HG03342 (cell line): ENCODE measurements around the gene KCNIP2.
"Not testable (repeated sequence)": the region's sequence is repeated elsewhere in the genome, so short reads cannot be mapped to it uniquely, and the experiment has no call there.

Experiments
- ATAC-seq: cut with Tn5 transposase; IDR thresholded peaks from one replicate; pipeline ENCODE4 v1.9.1; 2021; ENCODE audit warnings: mild to moderate bottlenecking, moderate library complexity; ENCODE audit not compliant: unreplicated experiment

The KCNIP2 gene

DNA sequence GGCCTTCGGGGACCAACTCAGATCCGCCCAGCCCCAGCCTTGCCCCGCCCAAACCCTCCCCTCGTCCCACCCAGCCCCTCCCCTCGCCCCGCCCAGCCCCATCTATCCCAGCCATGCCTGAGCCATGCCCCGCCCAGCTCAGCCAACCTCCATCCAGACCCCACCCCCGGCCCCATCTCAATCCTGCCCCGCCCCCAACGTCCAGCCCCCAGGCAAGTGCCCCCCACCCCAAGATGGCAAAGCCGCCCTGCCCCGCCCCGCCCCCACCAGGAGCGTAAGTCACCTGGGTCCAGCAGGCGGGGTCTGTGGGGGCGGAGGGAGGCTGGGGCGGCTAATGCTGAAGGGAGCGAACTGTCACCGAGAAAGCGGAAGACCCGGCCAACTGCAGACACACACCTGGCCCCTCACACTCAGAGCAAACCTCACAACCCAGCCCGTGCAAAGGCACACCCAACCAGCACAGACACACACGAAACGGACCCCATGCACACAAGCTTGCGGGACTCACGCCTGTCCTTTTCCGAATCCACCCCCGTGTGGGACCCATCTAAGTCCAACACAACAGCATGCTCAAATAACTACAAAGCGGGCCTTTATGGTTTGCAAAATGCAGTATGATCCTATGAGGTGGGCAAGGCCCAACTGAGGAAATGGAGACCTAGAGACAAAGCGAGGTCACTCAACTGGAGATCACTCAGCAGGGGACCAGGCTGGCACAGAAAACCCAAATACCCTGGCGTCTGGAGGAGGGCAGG is 13.9 kb downstream of the KCNIP2 start:
- peak; percentile 26 for ATAC-seq

DNA sequence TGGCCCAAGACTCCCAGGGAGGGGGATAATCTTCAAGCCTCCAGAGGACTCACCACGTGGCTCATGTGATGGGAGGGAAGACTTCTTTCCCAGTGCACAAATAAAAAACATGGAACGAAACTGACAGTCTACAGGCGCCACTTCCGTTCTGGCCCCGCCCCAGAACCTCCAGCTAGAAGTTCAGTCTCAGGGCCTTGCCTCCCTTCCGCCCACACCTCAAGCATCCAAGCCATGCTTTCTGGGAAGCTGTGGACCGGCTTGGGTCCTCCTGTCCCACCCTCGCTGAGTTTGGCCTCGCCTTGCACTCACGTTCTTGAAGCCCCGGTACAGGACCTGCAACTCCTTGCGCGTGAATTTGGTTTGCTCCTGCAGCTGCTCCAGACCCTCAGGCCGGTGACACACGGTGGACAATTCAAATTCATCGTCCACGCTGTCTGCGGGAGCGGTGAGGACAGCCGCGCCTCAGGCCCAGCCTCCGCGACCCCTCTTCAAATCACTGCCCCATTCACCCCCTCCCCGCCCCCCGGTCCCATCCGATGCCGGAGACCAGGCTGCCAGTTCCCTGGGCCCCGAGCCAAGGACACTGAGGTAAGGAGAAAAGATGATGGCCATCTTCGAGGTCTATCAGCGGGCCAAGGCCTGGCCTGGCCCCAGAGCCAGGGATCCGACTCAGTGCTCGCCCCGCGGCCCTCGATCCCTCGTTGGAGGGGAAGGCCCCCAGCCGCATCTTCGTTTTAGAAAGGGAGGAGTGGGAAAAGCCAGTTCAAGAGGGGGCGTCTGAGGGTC is 14.6 kb downstream of the KCNIP2 start:
- no peak for ATAC-seq

DNA sequence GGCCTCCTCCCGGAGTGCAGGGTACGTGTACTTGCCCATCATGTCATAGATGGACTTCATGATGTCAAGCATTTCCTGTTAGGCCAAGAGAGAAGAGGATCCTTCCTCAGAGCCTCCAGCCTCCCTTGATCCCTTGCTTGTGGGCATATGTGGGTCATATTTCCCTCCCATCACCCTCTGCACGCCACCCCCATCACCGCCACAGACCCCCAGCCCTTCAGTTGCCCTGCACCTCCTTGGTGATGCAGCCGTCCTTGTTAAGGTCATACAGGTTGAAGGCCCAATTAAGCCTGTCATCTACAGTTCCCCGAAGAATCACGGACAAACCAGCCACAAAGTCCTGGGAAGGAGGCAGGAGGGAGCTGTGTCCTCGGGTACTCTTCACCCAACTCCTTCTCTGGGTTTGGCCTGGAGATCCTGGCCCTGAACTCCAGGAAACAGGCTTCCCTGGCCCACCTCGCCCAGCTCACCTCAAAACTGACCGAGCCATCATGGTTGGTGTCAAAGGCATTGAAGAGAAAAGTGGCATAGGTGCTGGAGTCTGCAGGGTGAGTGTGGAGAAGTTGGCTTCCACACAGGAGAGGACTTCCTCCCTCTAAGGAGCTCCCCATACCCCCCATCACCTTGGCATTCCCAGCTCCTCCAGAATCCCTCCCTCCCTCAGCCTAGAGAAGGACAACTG is 15.5 kb downstream of the KCNIP2 start:
- no peak for ATAC-seq

DNA sequence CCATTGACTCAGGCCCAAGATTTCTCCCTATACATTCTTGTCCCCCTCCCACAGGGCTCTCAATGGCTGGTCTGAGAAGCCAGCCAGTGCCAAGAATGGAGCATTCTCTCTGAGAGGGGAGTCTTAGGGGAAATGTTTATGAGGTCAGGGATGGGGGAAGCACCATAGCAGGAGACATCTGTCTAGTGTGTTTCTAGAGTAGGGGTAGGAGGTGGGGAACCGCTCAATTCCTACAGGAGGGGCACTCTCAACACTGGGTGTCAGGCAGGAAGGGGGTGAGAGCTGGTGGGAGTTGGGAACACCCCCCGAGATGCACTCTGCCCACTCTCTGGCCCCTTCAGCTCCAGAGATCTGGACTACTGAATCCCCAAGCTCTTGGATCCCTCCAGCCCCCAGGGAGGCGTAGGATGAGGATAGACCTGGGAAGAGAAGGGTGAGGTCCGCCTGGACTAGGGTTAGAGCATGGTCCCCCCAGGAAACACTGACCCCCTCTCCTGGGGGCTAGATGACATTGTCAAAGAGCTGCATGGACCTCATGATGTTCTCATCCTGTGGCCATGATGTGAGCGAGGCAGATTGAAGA is 16.7 kb downstream of the KCNIP2 start:
- ATAC-seq: no peak

DNA sequence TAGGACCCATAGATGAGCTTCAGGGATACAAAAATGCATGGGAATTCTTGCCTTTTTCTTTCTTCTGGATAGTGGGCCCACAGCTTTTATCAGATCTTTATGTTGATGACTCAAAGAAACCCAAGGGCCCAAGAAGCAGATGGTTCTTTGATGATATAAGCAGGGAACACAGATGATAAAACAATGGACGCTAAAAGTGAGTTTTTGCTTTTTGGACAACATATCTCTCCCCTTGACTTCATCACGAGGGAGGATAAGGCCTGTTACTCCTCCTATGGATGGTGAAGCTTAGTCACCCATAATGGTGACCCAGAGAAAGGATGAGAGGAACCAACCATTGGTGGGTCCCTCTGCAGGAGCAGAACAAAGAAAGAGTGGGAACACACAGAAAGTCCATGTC is 18.9 kb downstream of the KCNIP2 start:
- no peak for ATAC-seq

DNA sequence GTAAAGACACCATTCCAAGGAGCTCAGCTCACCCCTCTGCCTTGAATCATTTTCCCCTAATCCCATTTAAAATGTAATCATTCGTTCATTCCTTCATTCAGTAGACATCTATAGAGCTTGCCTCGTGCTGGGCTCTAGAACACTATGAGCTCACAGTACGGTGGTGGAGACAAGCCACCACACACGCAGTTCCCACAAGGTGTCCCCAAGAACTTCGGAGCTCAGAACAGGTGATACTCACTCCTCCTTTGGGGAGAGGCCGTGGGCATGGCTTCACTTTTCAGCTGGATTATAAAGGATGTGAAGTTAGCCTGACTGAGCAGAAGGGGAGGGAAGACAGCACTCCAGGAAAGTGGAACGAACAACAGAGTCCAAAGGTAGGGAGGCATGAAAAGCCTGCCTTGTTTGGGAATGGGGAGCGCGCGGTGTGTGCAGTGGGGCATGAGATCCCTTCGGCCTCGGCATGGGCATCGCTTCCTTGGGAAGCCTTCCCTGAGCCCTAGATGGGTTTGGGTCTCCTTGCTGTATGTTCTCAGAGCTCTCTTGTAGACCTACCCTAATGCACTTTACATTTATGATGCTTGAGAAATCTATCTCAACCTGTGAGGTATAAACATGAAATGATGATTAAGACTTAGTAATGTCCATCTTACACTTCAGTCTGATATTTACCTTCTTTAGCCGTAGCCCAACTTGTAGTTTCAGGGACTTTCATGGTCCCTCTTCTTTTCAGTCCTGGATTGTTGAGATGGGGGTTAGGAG is 24.5 kb downstream of the KCNIP2 start:
- peak; percentile 13 for ATAC-seq

DNA sequence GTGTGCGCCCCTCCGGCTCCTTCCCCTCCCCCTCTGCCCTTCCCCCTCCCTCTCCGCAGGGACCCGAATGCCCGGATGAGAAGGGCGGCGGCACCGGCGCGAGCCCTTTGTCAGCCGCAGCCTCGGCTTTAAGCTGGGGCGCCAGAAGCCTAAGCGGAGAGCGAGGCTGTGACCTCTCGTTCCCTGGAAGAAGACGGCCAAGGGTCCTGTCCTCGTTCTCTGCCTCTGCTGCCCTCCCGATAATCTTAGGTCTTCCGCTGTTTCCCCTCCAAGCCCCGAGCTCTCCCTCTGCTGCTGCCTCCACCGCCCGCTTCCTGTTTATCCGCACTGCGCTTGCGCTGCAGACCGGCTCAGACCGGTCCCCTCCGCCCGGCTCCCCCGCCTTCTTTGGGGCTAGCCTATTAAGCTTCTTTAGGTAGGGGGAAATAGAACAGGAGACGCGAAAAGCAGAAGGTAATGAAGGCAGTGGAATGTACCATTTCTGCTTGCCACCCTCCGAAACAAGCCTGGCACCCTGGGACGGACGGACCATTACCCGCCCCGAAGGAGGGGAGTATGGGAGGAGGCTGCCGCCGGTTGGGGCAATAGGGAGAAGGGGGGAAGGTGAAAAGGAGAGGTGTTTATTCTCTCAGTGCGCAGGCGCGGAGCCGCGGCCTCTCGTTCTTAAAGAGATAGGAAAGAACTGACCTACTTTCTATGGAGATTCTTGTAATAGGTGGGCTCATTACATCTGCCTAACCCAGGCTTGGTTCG is 25.3 kb downstream of the KCNIP2 start, which contains the start of gene OGA:
OGA (minus strand) TSS at position 326 of the 753 bp plus-strand sequence. CDS start 422 bp downstream, outside the sequence.
- peak; percentile 81 for ATAC-seq

DNA sequence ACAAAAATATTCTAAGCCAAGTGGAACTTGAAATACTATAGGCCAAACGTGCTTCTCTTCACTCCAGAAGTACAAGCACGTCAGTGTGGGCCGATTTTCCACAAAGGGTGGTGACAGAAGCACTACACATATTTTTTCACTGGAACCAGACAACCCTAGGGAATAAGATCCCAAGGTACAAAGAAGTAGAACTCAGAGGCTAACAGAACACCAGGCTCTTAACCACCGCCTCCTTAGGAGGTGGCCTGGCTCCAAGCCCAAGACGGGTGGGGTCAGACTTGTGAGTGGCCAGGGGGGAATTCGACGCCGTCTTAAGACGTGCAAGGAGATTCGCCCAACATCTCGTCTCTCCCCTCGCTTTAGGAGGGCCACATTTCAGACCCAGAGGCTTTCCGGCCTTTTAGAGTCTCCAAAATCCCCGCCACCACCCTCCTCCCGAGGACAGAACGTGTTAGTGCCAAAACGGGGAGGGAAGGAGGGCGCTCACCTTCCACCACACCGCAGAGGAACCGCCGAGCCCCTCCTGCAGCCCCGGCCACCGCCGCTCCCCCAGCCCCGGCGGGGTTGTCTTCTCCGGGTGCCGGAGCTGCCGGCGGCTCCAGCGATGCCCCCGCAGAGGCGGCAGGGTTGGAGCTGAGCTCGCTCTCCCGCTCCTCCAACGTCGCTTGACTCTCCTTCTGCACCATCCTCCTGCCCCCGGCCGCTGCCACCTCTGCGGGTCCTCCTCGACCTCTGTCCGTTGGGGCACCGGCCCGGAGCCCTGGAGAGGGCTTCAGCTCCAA is 26.1 kb downstream of the KCNIP2 start:
- peak; percentile 16 for ATAC-seq

DNA sequence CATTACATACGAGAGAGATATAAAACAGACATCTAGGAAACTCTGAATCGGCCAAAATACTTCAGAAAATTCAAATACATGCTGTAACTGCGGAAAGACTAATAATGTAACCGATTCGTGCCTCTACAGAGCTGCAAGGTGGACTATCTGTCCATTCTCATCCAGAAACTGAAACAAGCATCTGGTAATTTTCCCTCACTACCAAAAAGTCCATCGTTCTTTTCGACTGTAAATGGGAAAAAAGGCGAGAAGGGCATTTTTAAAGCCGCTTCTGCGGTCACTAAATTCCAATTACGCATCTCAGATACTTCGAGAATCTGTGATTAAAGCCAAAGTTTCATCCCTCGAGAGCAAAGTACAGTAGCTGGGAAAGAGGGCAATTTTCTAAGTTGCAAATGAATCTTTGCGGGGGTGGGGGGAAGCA is 26.7 kb downstream of the KCNIP2 start:
- no peak for ATAC-seq

DNA sequence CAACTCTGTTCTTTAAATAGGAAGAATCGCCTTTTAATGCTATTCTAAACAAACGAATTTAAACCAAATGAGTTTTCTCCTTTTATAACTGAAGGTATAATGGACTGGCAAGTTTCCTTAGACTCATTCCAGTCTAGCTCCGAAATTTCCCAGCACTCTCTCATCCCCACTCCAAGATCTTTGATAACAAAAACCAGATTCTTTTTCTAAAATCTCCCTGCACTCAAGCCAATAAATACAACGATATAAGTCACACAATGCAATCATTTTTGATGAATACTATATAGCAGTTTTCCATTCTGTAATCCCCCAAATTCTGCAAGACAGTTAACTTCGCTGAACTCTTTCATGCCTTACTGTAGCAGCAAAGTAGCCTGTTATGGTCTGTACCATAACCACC is 27.2 kb downstream of the KCNIP2 start:
- ATAC-seq: no peak

DNA sequence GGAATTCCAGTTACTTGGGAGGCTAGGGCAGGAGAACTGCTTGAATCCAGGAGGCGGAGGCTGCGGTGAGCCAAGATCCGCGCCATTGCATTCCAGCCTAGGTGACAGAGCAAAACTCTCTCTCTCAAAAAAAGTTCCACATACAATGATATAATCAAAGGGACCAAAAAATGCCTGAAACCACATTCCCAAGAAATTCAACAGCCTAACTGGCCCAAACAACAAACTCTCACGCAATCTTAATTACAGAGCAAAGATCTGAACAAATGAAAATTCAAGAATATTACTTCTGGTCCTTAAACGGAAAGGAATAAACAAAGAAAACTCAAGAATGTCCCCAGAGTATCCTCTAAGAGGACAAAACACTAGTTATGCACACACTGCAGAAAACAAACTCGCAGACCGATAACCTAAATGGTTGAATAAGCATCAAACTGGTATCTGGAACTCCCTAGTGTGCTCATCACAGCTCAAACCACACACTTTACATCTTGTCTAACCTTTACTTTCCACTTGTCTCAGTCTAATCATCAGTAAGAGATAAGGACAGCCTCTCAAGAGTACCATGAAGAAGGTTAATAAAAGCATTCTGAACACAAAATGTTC is 29.0 kb downstream of the KCNIP2 start:
- no peak for ATAC-seq

DNA sequence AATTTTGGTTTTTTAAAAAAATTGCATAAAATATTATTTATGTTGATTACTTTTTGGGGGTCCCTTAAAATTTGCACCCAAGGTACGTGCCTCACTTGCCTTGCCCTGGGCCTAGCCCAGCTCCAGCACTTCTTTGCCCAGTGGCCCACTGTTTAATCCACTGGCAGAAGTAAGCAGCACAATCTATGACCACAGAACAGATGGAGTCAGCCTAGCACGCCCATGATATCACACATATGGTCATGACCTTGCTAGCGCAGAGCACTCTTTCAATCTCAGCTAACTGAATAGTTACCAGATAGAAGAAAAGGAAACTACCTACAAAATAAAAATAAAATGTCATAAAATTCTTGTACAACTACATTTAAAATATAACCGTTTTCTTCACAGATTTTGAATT is 31.0 kb downstream of the KCNIP2 start:
- no peak for ATAC-seq

DNA sequence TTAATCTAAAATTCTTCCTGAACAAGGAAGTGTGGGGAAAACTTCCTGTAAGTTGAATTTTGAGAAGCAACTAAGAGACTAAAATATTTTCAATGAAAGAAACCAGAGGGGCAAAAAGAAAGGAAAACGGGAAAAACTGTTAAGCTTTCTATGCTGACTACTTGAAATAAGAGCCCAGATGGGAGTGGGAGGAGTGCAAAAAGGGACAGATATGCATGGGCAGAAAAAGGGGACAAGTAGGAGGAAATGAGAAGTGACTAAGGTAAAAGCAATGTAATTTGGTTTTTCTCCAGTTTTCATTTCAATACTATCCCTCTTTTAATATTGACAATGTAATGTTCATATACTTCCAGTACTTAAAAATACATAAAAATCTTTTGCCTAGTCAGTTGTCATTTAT is 36.4 kb downstream of the KCNIP2 start:
- ATAC-seq: no peak

DNA sequence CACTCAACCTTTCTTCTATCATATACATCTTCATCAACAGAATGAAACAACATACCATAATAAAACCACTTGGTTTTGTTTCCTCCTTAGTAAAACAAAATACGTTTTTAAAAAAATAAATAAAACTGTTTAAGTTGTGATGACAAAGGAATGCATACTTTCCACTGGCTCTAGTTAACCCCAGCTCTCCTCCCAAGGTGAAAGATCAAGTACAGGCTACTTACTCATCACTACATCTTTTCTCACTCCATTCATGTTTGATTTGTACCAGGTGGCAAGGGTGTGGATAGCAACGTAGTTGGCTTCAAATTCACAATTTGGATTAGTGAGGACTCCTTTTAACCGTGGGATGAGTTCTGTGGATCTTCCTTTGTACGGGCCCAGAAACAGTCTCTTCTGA is 40.1 kb downstream of the KCNIP2 start:
- ATAC-seq: no peak

DNA sequence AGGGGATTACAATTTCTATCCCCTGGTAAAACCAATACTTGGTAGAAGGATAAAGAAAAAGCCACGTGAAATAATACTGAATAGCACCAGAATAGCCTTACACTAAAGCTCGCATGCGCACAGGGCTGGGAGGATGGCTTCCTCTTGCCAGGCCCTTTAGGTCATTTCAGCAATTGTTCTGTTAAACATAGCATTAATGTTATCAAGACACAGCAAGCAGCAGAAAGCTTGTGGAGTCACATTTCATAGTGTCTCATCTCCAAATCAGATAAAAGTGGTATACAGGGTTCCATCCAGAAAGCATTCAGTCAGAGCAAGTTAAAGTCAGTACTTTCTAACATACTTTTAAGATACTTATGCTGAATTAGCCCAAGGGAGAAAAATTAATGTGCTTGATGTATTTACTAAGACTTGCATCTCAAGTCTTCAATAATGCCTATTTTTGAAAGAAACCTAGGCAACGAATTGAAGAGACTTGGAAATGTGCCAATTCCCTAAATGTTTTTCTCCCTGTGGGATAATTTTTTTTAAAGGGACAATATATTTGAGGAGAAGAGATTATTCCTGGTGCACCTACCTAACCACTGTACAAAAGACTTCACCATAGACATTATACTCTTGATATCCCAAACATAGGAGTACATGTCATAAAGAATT is 46.1 kb downstream of the KCNIP2 start:
- ATAC-seq: no peak

DNA sequence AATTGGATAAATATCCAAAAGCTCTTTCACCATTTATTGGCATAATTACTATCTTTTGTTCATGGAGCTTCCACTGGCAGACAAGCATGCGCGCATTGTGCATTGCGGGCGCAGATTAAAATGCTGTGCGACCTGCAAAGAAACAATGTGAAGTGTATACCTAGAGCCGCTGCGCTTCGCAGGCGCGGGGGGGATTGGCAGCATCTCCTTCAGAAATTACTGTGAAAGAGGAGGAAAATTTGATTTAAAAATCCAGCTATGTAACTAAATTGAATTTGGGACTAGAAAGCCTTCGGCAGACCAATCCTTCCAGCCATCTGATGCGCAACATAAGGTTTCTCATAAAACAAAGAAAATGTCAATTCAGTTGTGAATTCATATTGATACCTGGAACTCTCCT is 50.1 kb downstream of the KCNIP2 start:
- ATAC-seq: no peak

DNA sequence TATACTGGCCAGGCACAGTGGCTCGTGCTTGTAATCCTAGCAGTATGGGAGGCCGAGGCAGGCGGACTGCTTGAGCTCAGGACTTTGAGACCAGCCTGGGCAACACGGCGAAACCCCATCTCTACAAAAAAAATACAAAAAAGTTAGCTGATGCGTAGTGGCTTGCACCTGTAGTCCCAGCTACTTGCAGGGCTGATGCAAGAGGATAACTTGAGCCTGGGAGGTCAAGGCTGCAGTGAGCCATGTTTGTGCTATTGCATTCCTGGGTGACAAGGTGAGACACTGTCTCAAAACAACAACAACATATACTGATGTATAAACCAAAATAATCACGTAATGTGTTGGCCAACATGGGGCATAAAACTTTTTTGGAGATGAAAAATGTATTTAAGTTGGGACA is 53.9 kb downstream of the KCNIP2 start:
- ATAC-seq: no peak

DNA sequence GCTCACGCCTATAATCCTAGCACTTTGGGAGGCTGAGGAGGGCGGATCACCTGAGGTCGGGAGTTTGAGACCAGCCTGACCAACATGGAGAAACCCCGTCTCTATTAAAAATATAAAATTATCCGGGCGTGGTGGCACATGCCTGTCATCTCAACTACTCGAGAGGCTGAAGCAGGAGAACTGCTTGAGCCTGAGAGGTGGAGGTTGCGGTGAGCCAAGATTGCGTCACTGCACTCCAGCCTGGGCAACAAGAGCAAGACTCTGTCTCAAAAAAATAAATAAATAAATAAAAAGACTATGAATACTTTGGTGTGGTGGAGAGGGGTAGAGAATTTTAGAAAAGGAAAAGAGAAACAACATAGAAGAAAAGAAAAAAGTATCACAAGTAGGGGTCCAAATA is 54.4 kb downstream of the KCNIP2 start:
- not testable (repeated sequence) for ATAC-seq
